GM12878 (cell line): ENCODE measurements around the gene ZNF891. TPM values are rescaled to one million over a fixed set of nuclear protein-coding genes. Genes with fewer than 3 reads are reported as not detected.

Experiments
- ATAC-seq: fragments of 200-7000 bp; cut with Tn5 transposase; 3 replicates; pipeline ENCODE4 v1.9.1; 2020; ENCODE audit warnings: mild to moderate bottlenecking, moderate library complexity
- BruUV-seq: library from RNA; stranded (reverse); fragments of 400-500 nt; replicated peaks from 2 replicates; lab custom pipeline; 2021; lab: Mats Ljungman, UMichigan
- CTCF ChIA-PET: fragments of 300-600 bp; sonication (Branson Sonifier 250); formaldehyde crosslinking; extraction: SDS; loops from one replicate; lab custom pipeline; 2021; ENCODE audit warnings: inconsistent platforms; lab: Yijun Ruan, JAX
- POLR2A ChIA-PET: fragments of 350-600 bp; formaldehyde crosslinking; extraction: SDS; loops from one replicate; lab custom pipeline; 2021; ENCODE audit warnings: inconsistent platforms; lab: Charles Lee
- RAD21 ChIA-PET: fragments of 300-600 bp; sonication (Branson Sonifier 250); formaldehyde crosslinking; loops from one replicate; lab custom pipeline; 2023; ENCODE audit warnings: antibody characterized with exemption; ENCODE audit not compliant: unreplicated experiment; lab: Charles Lee
- SMC1A ChIA-PET: fragments of 300-600 bp; sonication (Branson Sonifier 250); formaldehyde crosslinking; loops from one replicate; lab custom pipeline; 2023; ENCODE audit not compliant: unreplicated experiment, uncharacterized antibody; lab: Charles Lee
- DNase-seq: peaks from one replicate; pipeline ENCODE4 v3.0.0-alpha.2; 2011; ENCODE audit warnings: low read depth, low spot score
- FAIRE-seq: peaks from 3 replicates; lab custom pipeline; 2011; peaks lifted over from hg19 to GRCh38; lab: Jason Lieb, UNC
- H2AFZ ChIP-seq: 2 replicates; pipeline ENCODE4 v1.6.0; 2011; ENCODE audit warnings: low read depth, low read length, control low read depth; ENCODE audit not compliant: control insufficient read depth
- H3K27ac ChIP-seq: 2 replicates; pipeline ENCODE4 v1.5.1; 2011; ENCODE audit warnings: control low read depth; ENCODE audit not compliant: control insufficient read depth, insufficient read depth
- H3K27me3 ChIP-seq, 2 experiments: replicated peaks in 1 of 2; 2 replicates each; pipeline versions ENCODE4 v1.6.0 to v1.6.1; 2011; ENCODE audit warnings: low read length in 1 of 2; ENCODE audit not compliant: control insufficient read depth in 2 of 2, insufficient read depth in 2 of 2
- H3K36me3 ChIP-seq, 2 experiments: 2 replicates each; pipeline ENCODE4 v1.5.1; 2011; ENCODE audit warnings: low read length in 1 of 2; ENCODE audit not compliant: control insufficient read depth in 2 of 2, insufficient read depth in 2 of 2
- H3K4me1 ChIP-seq: 2 replicates; pipeline ENCODE4 v1.6.1; 2011; ENCODE audit warnings: mild to moderate bottlenecking, low read length, moderate library complexity, mixed read lengths; ENCODE audit not compliant: control insufficient read depth, insufficient read depth
- H3K4me2 ChIP-seq: 2 replicates; pipeline ENCODE4 v1.6.0; 2011; ENCODE audit warnings: control low read depth; ENCODE audit not compliant: control insufficient read depth, insufficient read depth
- H3K4me3 ChIP-seq: fragments of 200-600 bp; sonication (generic); 2 replicates; pipeline ENCODE4 v1.5.1; 2016
- H3K79me2 ChIP-seq: 2 replicates; pipeline ENCODE4 v1.6.0; 2011; ENCODE audit warnings: low read length; ENCODE audit not compliant: control insufficient read depth, insufficient read depth
- H3K9ac ChIP-seq: 2 replicates; pipeline ENCODE4 v1.8.0; 2011; ENCODE audit warnings: low read length, control low read depth, mixed read lengths; ENCODE audit not compliant: control insufficient read depth, insufficient read depth
- H3K9me3 ChIP-seq: replicated peaks from 3 replicates; pipeline ENCODE4 v1.5.1; 2011; ENCODE audit warnings: mild to moderate bottlenecking, low read length; ENCODE audit not compliant: control insufficient read depth, insufficient read depth
- H4K20me1 ChIP-seq: 2 replicates; pipeline ENCODE4 v1.6.0; 2011; ENCODE audit not compliant: control insufficient read depth, insufficient read depth
- CHD4 ChIP-seq: fragments of 200-600 bp; sonication (generic); IDR thresholded peaks from 2 replicates; pipeline ENCODE4 v1.6.1; 2016; ENCODE audit warnings: mild to moderate bottlenecking
- EGR1 ChIP-seq, 2 experiments: IDR thresholded peaks; 1 replicate in 1 of 2; 2 replicates in 1 of 2; pipeline ENCODE4 v1.6.1; 2011 to 2012; ENCODE audit warnings: low read depth in 2 of 2, low read length in 2 of 2, borderline replicate concordance in 1 of 2, mild to moderate bottlenecking in 1 of 2, moderate library complexity in 1 of 2
- HDAC2 ChIP-seq: fragments of 200-600 bp; sonication (generic); IDR thresholded peaks from 2 replicates; pipeline ENCODE4 v1.6.1; 2017
- IRF4 ChIP-seq: IDR thresholded peaks from 2 replicates; pipeline ENCODE4 v1.6.1; 2011; ENCODE audit warnings: low read depth, low read length
- POLR2A ChIP-seq: IDR thresholded peaks from 2 replicates; pipeline ENCODE4 v1.6.1; 2011; ENCODE audit warnings: low read depth, mild to moderate bottlenecking, low read length
- SMC3 ChIP-seq: IDR thresholded peaks from 2 replicates; pipeline ENCODE4 v1.6.1; 2011; ENCODE audit warnings: low read length, improper control_type of control experiment, borderline replicate concordance
- TCF12 ChIP-seq: IDR thresholded peaks from 2 replicates; pipeline ENCODE4 v1.6.1; 2011; ENCODE audit warnings: low read depth, mild to moderate bottlenecking, low read length
- WRNIP1 ChIP-seq: IDR thresholded peaks from 2 replicates; pipeline ENCODE4 v1.6.1; 2011; ENCODE audit warnings: low read depth, low read length, improper control_type of control experiment, borderline replicate concordance
- WGBS: methylation state at CpG from one replicate; pipeline ENCODE4 v1.1.6; 2016; ENCODE audit warnings: low lambda C conversion rate; ENCODE audit not compliant: insufficient replicate concordance, insufficient coverage; ENCODE audit errors: missing lambda C conversion rate; 5-methylcytosine and 5-hydroxymethylcytosine counted together
- in situ Hi-C: fragments of 300-500 bp; cut with MboI; formaldehyde crosslinking; loops from 9 replicates; pipeline ENCODE4 v1.14.3; 2018; ENCODE audit warnings: mixed read lengths
- intact Hi-C: fragments of 100-400 bp; cut with micrococcal nuclease; formaldehyde crosslinking; loops from one replicate; pipeline ENCODE4 v1.14.2; 2022; ENCODE audit not compliant: unreplicated experiment
- polyA plus RNA-seq, 11 experiments: library from polyadenylated mRNA; depleted of rRNA in 4 of 11; unstranded in 6 of 11; stranded (reverse) in 5 of 11; fragments of >200 nt; fragmentation: Nextera tagmentation in 4 of 11; fragmentation: Illumina TruSeq in 1 of 11; extraction: Ambion mirVana in 4 of 11; extraction: Trizol in 1 of 11; gene quantifications; 1 replicate in 1 of 11; 2 replicates in 10 of 11; pipeline versions ENCODE4 v1.2.1 to v1.2.3, GENCODE V29; 2011 to 2016; ENCODE audit warnings: inconsistent platforms in 2 of 11, missing spikeins in 2 of 11, low read depth in 1 of 11
- total RNA-seq, 4 experiments: library from RNA; depleted of rRNA in 3 of 4; stranded (reverse); fragments of >200 nt in 3 of 4; fragmentation: Illumina TruSeq in 1 of 4; extraction: Trizol in 1 of 4; gene quantifications; 2 replicates each; pipeline versions ENCODE4 v1.2.1 to v1.2.3, GENCODE V29; 2013 to 2021
- TF ChIP-seq, protein P1 (sequence below): fragments of 450-650 bp; formaldehyde crosslinking; IDR thresholded peaks from 2 replicates; pipeline ENCODE4 v1.4.0; 2022; ENCODE audit warnings: mild to moderate bottlenecking, moderate library complexity
- TF ChIP-seq, protein P2 (sequence below): fragments of 450-650 bp; IDR thresholded peaks from 2 replicates; pipeline ENCODE4 v1.6.1; 2016; ENCODE audit warnings: mild to moderate bottlenecking

The ZNF891 gene
- total and polyA plus RNA-seq, 10 of the 15 experiments (the other 5 are each of a cell fraction or from before 2014, with no cell fraction given), result 0.20 to 1.1 (median 0.69) TPM

DNA sequence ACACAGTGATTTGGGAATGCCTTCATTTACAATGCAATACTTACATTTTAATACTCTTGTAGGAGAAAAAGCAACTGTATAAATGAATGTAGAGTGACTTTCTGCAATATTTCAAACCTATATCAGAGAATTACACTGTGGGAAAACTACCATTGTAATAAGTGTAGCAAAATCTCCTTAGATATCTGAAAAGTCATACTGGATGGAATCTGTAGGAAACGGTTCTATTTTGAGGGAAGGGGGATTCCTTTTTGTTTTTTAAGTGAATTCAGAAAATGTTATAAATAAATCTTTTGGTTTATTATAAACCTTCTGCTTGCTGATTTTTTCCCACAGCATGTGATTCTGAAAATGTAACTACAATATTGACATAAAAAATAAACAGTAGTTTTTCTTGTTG is 23.0 kb downstream of the ZNF891 start:
- intact Hi-C loops, result no loop called here
- WGBS, result 50% methylated on average over 1 of the region's 1 CpG
- TF ChIP-seq EGR1 (IDR thresholded peaks at IDR 0.05; ENCODE audit: borderline replicate concordance in 1 of 2, low read depth in 2 of 2, low read length in 2 of 2) (no peak), IRF4 (no peak), POLR2A (no peak), HDAC2 (no peak), SMC3 (no peak), WRNIP1 (no peak), CHD4 (no peak), TCF12 (no peak)
- TF ChIP-seq, protein P1, sequence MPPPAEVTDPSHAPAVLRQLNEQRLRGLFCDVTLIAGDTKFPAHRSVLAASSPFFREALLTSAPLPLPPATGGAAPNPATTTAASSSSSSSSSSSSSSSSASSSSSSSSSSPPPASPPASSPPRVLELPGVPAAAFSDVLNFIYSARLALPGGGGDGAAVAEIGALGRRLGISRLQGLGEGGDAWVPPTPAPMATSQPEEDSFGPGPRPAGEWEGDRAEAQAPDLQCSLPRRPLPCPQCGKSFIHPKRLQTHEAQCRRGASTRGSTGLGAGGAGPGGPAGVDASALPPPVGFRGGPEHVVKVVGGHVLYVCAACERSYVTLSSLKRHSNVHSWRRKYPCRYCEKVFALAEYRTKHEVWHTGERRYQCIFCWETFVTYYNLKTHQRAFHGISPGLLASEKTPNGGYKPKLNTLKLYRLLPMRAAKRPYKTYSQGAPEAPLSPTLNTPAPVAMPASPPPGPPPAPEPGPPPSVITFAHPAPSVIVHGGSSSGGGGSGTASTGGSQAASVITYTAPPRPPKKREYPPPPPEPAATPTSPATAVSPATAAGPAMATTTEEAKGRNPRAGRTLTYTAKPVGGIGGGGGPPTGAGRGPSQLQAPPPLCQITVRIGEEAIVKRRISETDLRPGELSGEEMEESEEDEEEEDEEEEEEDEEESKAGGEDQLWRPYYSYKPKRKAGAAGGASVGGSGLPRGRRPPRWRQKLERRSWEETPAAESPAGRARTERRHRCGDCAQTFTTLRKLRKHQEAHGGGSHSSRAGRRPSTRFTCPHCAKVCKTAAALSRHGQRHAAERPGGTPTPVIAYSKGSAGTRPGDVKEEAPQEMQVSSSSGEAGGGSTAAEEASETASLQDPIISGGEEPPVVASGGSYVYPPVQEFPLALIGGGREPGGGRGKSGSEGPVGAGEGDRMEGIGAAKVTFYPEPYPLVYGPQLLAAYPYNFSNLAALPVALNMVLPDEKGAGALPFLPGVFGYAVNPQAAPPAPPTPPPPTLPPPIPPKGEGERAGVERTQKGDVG (CRISPR knock-in tag), result no peak
- TF ChIP-seq, protein P2, sequence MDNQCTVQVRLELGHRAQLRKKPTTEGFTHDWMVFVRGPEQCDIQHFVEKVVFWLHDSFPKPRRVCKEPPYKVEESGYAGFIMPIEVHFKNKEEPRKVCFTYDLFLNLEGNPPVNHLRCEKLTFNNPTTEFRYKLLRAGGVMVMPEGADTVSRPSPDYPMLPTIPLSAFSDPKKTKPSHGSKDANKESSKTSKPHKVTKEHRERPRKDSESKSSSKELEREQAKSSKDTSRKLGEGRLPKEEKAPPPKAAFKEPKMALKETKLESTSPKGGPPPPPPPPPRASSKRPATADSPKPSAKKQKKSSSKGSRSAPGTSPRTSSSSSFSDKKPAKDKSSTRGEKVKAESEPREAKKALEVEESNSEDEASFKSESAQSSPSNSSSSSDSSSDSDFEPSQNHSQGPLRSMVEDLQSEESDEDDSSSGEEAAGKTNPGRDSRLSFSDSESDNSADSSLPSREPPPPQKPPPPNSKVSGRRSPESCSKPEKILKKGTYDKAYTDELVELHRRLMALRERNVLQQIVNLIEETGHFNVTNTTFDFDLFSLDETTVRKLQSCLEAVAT, result no peak
- no peaks in the 10 kb centered on the region for H4K20me1 ChIP-seq
- peaks cover 0 to 14% of the 10 kb centered on the region in 2 experiments; a peak in 1 of 4 replicates for H3K36me3 ChIP-seq
- no peak overlapping the region for H3K4me2 ChIP-seq
- no peaks in the 10 kb centered on the region for H3K79me2 ChIP-seq
- no peak for FAIRE-seq
- ATAC-seq, result no peak
- ChIA-PET POLR2A (no interaction called here), RAD21 (no interaction called here), CTCF (no interaction called here), SMC1A (no interaction called here)
- H2AFZ ChIP-seq, result no peak overlapping the region
- no peak overlapping the region for H3K27ac ChIP-seq
- in situ Hi-C loops, result no loop called here
- H3K9ac ChIP-seq, result no peak overlapping the region
- H3K4me3 ChIP-seq, result no peak overlapping the region
- peaks cover 44% of the 10 kb centered on the region for H3K9me3 ChIP-seq
- no TSS peak for BruUV-seq
- H3K4me1 ChIP-seq, result no peaks in the 10 kb centered on the region
- no peak for DNase-seq
- H3K27me3 ChIP-seq, result no peaks in the 10 kb centered on the region
